HG02884 (cell line): ENCODE data around the gene CDR2.
"Not testable (repeated sequence)": the region's sequence is repeated elsewhere in the genome, so short reads cannot be mapped to it uniquely, and the experiment has no call there.

Experiments
- ATAC-seq: cut with Tn5 transposase; IDR thresholded peaks from one replicate; pipeline ENCODE4 v1.9.1; 2021; ENCODE audit warnings: mild to moderate bottlenecking, moderate library complexity; ENCODE audit not compliant: unreplicated experiment

CDR2 gene

DNA sequence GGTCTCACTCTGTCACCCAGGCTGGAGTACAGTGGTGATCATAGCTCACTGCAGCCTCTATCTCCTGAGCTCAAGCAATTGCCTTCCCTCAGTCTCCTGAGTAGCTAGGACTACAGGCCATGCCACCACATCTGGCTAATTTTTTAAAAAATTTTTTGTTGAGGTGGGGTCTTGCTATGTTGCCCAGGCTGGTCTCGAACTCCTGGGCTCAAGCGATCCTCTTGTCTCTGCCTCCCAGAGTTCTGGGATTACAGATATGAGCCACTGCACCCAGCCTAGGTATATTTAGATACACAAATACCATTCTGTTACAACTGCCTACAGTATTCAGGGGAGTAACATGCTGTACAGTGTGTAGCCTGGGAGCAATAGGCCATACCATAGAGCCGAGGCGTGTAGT is 62.9 kb downstream of the CDR2 start:
- no peak for ATAC-seq

DNA sequence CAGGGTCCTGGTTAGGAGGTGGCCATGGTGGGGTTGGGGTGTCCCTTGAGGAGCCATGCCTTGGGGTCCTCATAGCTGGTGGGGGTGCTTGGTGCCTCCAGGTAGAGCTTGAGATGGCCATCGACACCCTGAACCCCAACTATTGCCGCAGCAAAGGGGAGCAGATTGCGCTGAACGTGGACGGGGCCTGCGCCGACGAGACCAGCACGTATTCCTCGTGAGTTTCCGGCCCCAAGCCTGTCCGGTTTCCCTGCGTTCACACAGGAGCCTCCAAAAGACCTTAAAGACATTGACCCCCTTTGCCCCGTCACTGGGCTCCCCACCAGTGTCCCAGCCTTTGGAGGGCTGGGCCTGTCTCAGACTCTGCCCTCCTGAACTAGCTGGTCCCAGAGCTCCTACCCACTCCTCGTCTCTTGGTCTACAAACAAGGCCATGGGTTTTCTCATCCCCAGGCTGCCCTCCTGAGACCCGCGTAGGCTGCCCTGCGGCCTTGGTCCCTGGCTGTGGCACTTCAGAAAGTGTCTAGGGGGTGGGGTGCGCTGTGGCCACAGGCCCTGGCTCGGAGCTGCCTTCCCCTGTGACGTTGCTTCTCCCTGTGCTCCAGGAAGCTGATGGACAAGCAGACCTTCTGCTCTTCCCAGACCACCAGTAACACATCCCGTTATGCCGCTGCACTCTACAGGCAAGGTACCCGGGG is 65.4 kb downstream of the CDR2 start:
- ATAC-seq = no peak

DNA sequence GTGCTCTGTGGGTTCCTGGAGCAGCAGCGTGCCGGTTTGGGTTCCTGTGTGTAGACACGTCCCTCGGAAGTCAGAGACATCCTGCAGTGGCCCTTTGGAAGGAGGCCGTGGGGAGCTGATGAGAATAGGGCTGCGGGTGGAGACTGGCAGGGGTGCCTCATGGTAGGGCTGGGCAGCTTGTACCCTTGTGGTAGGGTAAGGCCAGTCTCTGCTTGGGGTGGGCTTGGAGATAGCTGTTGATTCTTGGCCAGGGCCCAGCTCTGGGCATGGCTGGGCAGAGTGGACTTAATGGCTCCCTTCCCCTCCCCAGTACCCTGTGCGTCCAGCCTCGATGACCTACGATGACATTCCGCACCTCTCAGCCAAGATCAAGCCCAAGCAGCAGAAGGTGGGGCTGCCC is 66.6 kb downstream of the CDR2 start:
- no peak for ATAC-seq

DNA sequence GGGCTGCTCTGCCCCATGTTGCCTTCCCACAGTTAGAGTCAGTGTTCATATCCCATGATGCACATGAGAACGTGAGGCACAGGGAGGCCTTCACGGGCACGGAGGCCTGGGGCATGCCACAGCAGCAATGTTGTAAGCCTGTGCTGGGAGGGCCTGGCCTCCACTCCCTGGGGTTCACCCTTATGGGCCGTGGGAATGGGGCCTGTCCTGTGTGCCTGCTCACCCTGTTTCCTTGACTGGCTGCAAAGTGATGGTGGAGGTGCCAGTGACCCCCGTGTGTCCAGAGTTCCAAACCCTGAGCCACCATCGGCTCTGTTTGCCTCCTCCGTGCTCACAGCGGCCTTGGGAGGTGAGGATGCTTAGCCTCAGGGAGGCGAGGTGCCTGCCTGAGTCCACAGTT is 67.6 kb downstream of the CDR2 start:
- no peak for ATAC-seq

DNA sequence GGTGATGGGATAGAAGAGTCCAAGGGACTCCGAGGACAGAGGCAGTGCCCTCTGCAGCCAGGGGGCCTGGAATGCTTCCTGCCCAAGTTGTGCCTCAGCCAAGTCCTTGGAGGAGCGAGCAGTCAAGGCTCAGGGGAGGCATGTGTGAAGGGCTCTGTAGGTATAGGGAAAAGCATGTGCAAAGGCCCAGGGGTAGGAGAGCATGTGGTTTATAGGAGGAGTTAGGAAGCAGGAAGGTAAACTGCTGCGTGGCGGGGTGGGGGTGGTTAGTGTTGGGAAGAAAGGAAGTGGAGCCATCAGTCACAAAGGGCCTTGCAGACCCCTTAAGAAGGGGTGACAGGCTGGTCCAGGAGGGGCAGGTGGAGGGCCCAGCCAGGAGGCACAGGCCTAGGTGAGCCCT is 70.0 kb downstream of the CDR2 start:
- no peak for ATAC-seq

DNA sequence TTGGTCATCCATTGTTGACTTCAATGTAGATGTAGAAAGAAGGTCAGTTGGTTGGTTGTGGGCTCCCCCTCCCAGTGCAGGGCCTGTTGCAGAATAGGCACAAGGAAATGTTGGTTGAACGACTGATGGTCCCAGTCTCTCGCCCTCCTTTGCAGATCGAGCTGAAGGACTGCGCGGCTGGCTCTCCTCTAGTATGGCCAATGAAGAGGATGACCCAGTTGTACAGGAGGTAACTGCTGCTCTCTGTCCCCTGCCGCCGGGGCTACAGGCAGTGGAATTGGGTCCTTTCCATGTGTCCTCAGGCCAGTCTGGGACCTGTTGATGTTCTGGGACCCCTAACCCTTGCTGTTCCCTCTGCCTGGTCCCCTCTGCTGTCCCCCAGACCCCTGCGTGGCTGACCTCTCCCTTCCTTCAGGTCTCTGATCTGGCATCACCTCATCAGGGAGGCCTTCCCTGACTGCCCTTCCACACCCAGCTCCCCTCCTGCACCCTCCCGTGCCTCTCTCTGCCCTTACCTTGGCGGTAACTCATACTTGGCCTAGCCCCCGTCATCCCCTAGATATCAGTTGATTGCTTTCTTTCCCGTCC is 71.5 kb downstream of the CDR2 start:
- ATAC-seq = no peak

DNA sequence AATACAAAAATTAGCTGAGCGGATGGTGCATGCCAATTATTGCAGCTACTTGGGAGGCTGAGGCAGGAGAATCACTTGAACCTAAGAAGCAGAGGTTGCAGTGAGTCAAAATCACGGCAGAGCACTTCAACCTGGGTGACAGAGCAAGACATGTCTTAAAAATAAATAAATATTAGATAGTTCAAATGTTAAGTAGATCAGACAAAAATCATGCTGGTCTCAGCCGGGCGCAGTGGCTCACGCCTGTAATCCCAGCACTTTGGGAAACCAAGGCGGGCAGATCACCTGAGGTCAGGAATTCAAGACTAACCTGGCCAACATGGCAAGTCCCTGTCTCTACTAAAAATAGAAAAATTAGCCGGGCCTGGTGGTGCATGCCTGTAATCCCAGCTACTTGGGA is 73.0 kb downstream of the CDR2 start:
- not testable (repeated sequence) for ATAC-seq

DNA sequence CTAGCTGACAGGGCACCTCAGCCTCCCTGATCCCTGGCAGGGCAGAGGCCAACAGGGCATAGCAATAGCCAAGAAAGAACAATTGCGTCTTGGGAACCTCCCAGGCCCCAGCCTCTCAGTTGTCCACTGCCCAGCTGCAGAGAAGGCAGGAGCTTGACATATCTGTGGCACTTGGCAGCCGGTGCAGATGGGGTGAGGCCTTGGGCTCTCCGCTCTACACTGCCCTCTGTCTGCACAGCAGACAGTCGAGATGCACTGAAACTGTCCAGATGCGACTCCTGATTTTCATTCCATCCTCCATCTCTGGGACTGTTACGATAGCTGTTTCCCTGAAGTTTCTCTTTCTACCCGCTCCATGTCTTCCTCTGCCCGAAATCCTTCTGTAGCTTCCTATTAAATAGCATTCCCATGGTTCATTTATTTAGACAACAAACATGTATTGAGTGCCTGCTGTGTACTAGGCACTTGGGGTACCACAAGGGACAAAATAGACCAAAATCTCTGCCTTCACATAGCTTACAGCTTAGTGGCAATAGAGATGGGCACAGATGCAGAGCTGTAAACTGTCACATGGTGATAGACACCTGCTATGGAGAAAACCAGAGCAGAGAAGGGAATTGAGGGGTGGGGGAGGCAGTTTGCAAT is 73.9 kb downstream of the CDR2 start:
- no peak for ATAC-seq

DNA sequence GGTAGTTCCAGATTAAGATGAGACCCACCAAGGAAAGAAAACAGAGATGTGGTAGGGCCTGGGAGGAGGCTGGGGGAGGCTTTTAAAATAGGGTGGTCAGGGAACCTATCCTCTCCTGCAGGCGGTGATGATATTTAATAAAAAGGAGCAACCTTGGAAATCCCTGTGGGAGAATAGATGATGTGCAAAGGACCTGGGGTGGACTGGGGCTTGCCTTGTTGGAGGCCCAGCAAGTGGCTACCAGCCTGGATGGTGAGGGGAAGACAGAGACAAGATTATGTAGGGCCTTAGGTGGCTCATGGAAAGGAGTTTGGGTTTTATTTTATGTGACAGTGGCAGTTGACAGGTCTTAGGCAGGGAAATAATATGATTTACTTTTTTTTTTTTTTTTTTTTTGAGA is 75.4 kb downstream of the CDR2 start:
- ATAC-seq = no peak

DNA sequence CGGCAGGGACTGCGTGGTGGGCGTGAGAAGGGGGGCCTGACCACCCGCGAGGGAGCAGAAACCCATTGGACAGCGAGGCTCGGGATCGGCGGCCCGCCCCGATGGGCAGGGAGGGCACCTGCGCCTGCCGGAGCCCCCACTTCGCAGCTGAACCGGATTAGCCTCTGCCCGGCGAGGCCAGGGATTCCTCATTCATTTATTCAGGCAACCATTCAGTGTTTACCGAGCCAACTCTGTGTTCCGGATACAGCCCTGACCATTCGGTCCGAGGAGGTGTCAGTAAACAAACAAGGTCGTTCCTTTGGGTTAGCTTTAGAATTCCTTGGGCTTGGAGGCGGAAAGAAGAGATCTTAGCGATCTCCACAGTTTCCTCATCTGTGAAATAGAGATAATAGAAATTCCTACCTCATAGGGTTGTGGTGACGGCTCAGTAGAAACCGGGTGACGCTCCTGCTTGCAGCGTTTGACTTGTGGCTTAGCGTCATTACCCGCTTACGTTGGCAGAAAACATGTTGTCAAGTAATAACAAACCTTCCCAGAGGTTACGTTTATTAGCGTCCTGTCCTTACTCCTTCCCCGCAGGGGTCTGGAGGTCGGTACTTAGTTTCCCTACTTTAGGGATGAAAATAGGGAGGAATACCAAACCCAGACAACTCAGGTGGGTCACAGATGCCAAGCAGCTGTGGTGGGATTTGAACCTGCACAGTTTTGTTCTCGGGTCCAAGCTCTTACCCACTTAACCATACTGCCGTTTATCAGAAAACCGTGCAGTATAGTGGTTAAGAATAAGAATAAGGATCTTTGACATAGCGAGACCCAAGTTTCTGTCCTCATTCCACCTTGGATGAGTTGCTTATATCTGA is 76.3 kb downstream of the CDR2 start:
- peak; percentile 29 for ATAC-seq

DNA sequence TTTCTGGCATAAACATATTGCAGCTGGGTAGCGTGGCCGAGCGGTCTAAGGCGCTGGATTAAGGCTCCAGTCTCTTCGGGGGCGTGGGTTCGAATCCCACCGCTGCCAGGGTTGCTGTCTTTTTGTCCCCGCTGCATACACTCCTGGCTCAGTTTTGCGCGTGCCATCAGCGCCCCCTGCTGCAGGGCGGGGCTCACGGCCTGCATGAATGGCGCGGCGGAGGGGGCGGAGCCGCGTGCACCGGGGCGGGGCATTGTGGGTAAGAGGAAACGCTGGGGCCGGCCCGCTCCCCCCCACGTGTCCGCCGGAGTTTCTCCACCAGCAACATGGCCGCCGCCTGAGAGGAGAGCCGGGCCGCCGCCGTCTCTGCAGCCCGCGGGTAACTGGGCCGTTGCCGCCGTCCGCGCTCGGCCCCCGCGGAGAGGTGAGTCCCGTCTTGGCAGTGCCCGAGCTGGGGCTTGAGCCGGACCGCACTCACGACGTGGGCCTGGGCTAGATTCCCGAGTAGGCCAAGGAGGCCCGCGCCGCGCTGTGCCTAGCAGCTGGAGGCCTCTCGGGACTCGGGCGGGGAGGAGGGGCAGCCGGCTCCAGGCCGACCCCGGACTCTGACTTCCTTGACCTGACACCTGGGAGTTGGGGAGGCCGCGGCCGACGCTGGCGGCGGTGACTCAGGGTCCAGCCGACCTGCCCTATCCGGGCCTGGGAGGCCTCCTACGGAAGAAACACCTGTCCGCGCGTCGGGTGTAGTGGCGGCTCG is 77.1 kb downstream of the CDR2 start, which contains the start of gene POLR3E:
Gene POLR3E (plus strand): TSS at position 296 of the 757 bp plus-strand sequence. CDS start 5,560 bp downstream, outside the sequence.
- ATAC-seq = peak; percentile 84

DNA sequence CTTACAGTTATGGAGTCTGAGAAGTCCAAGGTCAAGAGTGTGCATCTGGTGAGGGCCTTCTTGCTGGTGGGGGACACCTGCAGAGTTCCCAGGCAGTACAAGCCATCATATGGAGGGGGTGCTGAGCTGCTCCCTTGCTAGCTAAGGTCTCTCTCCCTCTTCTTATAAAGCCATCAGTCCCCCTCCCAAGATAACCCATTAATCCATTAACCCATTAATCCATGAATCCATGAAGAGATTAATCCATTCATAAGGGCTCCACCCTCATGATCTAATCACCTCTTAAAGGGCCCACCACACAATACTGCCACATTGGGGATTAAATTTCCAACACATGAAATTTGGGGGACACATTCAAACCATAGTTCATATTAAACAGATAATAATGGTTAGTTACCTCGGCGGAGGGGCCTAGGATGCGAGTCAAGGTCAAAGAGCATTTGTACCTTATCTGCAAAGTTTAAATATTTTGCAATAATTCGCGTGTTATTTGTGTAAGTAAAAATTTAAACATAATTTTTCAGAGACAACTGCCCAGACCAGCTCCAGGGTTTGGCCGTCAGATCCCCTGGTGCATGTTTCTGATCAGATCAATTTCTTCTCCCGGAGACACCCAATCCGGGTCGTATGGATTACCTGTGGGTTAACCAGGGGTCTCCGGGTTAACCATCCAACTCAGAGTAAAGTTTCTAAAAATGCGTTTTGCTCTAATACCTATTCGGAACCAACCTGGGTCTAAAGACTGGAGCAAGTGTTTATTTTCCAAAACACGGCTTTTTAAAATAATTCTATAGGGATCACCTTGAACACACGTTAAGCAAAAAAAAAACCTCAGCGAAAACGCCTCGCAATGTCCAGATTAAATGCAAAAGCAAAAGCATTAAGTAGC is 78.0 kb downstream of the CDR2 start:
- no peak for ATAC-seq
